HCT116 (cell line): ENCODE results near the gene ZBTB16. TPM values are rescaled to one million over a fixed set of nuclear protein-coding genes. Genes with fewer than 3 reads are reported as not detected.

ENCODE experiments used
- ATAC-seq: fragments of 200-7000 bp; cut with Tn5 transposase; 2 replicates; pipeline ENCODE4 v1.9.1; 2020; ENCODE audit warnings: mild to moderate bottlenecking, moderate library complexity
- BruUV-seq: library from RNA; stranded (reverse); fragments of 400-500 nt; replicated peaks from 2 replicates; lab custom pipeline; 2021; lab: Mats Ljungman, UMichigan
- CTCF ChIA-PET: fragments of 300-600 bp; sonication (Branson Sonifier 250); formaldehyde crosslinking; loops from one replicate; lab custom pipeline; 2021; ENCODE audit warnings: antibody characterized with exemption; lab: Charles Lee
- POLR2A ChIA-PET: fragments of 300-600, 350-600 bp; sonication (Branson Sonifier 250); formaldehyde crosslinking; loops from one replicate; lab custom pipeline; 2021; ENCODE audit warnings: antibody characterized with exemption; lab: Charles Lee
- RAD21 ChIA-PET, 2 experiments: fragments of 300-600 bp; sonication (Branson Sonifier 250); formaldehyde crosslinking; loops; one replicate each; lab custom pipeline; 2023; ENCODE audit warnings: low total read pairs in 2 of 2; ENCODE audit not compliant: uncharacterized antibody in 2 of 2, unreplicated experiment in 2 of 2, low non-redundant PET in 1 of 2; lab: Charles Lee
- DNase-seq: peaks from one replicate; pipeline ENCODE4 v3.0.0-alpha.2; 2010; ENCODE audit warnings: low read depth, low spot score
- H2AFZ ChIP-seq: fragments of 200-600 bp; shearing (Covaris generic), sonication (generic); 2 replicates; pipeline ENCODE4 v1.6.1; 2017; ENCODE audit warnings: low read depth, mixed run types, mixed read lengths, antibody characterized with exemption, low read length; ENCODE audit not compliant: poor library complexity, severe bottlenecking
- H3K27ac ChIP-seq: 2 replicates; pipeline ENCODE4 v1.5.1; 2012; ENCODE audit warnings: low read depth, low read length
- H3K27me3 ChIP-seq: fragments of 200-600 bp; sonication (generic); 2 replicates; pipeline ENCODE4 v1.6.1; 2016; ENCODE audit warnings: mixed run types, low read length, mixed read lengths; ENCODE audit not compliant: insufficient read depth
- H3K36me3 ChIP-seq, 2 experiments: fragments of 200-500 bp in 1 of 2; fragments of 200-600 bp in 1 of 2; sonication (Bioruptor generic) in 1 of 2; sonication (generic) in 1 of 2; 2 replicates each; pipeline versions ENCODE4 v1.5.1 to v1.6.1; 2014 to 2016; ENCODE audit warnings: low read length in 2 of 2, inconsistent platforms in 1 of 2, mixed read lengths in 1 of 2, mixed run types in 1 of 2; ENCODE audit not compliant: insufficient read depth in 2 of 2, control insufficient read depth in 1 of 2
- H3K4me1 ChIP-seq, 2 experiments: fragments of 200-600 bp in 1 of 2; sonication (generic) in 1 of 2; 2 replicates each; pipeline versions ENCODE4 v1.5.1 to v1.6.1; 2012 to 2017; ENCODE audit warnings: low read length in 2 of 2, inconsistent platforms in 1 of 2, mild to moderate bottlenecking in 1 of 2, mixed read lengths in 1 of 2, mixed run types in 1 of 2, moderate library complexity in 1 of 2; ENCODE audit not compliant: insufficient read depth in 2 of 2, control insufficient read depth in 1 of 2
- H3K4me2 ChIP-seq: fragments of 200-600 bp; sonication (generic); 2 replicates; pipeline ENCODE4 v1.6.1; 2017; ENCODE audit warnings: mixed run types, low read length, mixed read lengths
- H3K4me3 ChIP-seq, 2 experiments: fragments of 200-600 bp in 1 of 2; sonication (generic) in 1 of 2; replicated peaks in 1 of 2; 2 replicates each; pipeline ENCODE4 v1.5.1; 2011 to 2016; ENCODE audit warnings: low read length in 2 of 2, control low read depth in 1 of 2, low read depth in 1 of 2, mild to moderate bottlenecking in 1 of 2, mixed read lengths in 1 of 2, mixed run types in 1 of 2
- H3K79me2 ChIP-seq: fragments of 200-600 bp; sonication (generic); 2 replicates; pipeline ENCODE4 v1.6.1; 2017; ENCODE audit warnings: mild to moderate bottlenecking, mixed run types, low read length, moderate library complexity, mixed read lengths; ENCODE audit not compliant: insufficient read depth
- H3K9ac ChIP-seq: fragments of 200-600 bp; sonication (generic); 2 replicates; pipeline ENCODE4 v1.6.1; 2016; ENCODE audit warnings: low read length, mixed read lengths
- H3K9me2 ChIP-seq: fragments of 200-600 bp; sonication (generic), shearing (Covaris generic); 2 replicates; pipeline ENCODE4 v1.6.1; 2017; ENCODE audit warnings: mixed run types, mild to moderate bottlenecking, moderate library complexity; ENCODE audit not compliant: insufficient read depth
- H3K9me3 ChIP-seq, 2 experiments: fragments of 200-500 bp in 1 of 2; fragments of 200-600 bp in 1 of 2; sonication (Bioruptor generic) in 1 of 2; sonication (generic) in 1 of 2; 2 replicates each; pipeline ENCODE4 v1.6.1; 2014 to 2017; ENCODE audit warnings: low read length in 2 of 2, mixed read lengths in 2 of 2, inconsistent platforms in 1 of 2, low read depth in 1 of 2, mild to moderate bottlenecking in 1 of 2, mixed run types in 1 of 2, moderate library complexity in 1 of 2; ENCODE audit not compliant: control insufficient read depth in 1 of 2, insufficient read depth in 1 of 2
- H4K20me1 ChIP-seq: fragments of 200-600 bp; sonication (generic), shearing (Covaris generic); 2 replicates; pipeline ENCODE4 v1.6.1; 2017; ENCODE audit warnings: mixed run types, mild to moderate bottlenecking, moderate library complexity; ENCODE audit not compliant: insufficient read depth
- ATF3 ChIP-seq: IDR thresholded peaks from 2 replicates; pipeline ENCODE4 v1.6.1; 2012
- CTCF ChIP-seq, 3 experiments: fragments of 200-600 bp in 1 of 3; sonication (generic) in 1 of 3; IDR thresholded peaks in 2 of 3; conservative IDR thresholded peaks in 1 of 3; 2 replicates each; pipeline ENCODE4 v1.5.1; 2012 to 2017; ENCODE audit warnings: low read depth in 2 of 3, low read length in 2 of 3, antibody characterized with exemption in 1 of 3, borderline replicate concordance in 1 of 3, control low read depth in 1 of 3, mild to moderate bottlenecking in 1 of 3, mixed read lengths in 1 of 3, mixed run types in 1 of 3, moderate library complexity in 1 of 3; ENCODE audit not compliant: insufficient read depth in 1 of 3
- EZH2 ChIP-seq: fragments of 200-600 bp; sonication (generic); IDR thresholded peaks from 2 replicates; pipeline ENCODE4 v1.6.1; 2017; ENCODE audit warnings: antibody characterized with exemption, mixed run types
- EZH2phosphoT487 ChIP-seq: fragments of 200-600 bp; IDR thresholded peaks from 2 replicates; pipeline ENCODE4 v1.6.1; 2018; ENCODE audit warnings: antibody characterized with exemption, borderline replicate concordance
- FOSL1 ChIP-seq: IDR thresholded peaks from 2 replicates; pipeline ENCODE4 v1.6.1; 2012; ENCODE audit warnings: low read depth
- POLR2A ChIP-seq: IDR thresholded peaks from 2 replicates; pipeline ENCODE4 v1.7.0; 2011; ENCODE audit warnings: borderline replicate concordance; ENCODE audit not compliant: insufficient read depth, insufficient read length; ENCODE audit errors: extremely low read depth
- RAD21 ChIP-seq: IDR thresholded peaks from 2 replicates; pipeline ENCODE4 v1.6.1; 2012; ENCODE audit warnings: low read depth, mild to moderate bottlenecking
- SIN3A ChIP-seq: IDR thresholded peaks from 2 replicates; pipeline ENCODE4 v1.6.1; 2012; ENCODE audit warnings: low read depth
- SP1 ChIP-seq: IDR thresholded peaks from 2 replicates; pipeline ENCODE4 v1.6.1; 2012; ENCODE audit warnings: low read depth
- TCF7L2 ChIP-seq: IDR thresholded peaks from 2 replicates; pipeline ENCODE4 v1.7.0; 2011; ENCODE audit warnings: borderline replicate concordance, inconsistent platforms; ENCODE audit not compliant: insufficient read depth, insufficient read length; ENCODE audit errors: extremely low read depth
- ZFX ChIP-seq: fragments of 450-650 bp; IDR thresholded peaks from 2 replicates; pipeline ENCODE4 v1.6.1; 2017
- intact Hi-C: fragments of 100-400 bp; cut with micrococcal nuclease; formaldehyde crosslinking; loops from 2 replicates; pipeline ENCODE4 v1.10.0; 2022
- total RNA-seq: library from RNA; stranded (reverse); gene quantifications from one replicate; pipeline ENCODE4 v1.2.1, GENCODE V29; 2021; ENCODE audit not compliant: unreplicated experiment

The ZBTB16 gene
- total RNA-seq, 1 experiment from 2014 or later = 0.30 TPM

DNA sequence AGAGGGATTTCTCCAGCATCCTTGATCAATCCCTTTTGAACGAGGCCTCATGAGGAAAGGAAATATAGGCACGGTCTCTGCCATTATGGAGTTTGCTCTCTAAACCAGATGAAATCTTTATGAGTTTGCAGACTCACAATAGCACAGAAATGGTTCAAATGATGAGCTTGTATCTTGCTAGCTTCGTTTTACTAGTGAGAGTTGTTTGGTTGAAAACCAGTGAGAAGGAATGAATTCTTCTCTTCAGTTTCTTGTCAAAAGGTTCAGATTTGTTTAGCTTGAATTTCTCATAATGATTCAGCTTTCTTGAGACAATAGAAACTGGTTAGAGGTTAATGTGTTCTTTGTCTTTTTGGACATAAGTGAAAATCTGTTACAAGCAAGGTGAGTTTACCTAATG lies 92.7 kb downstream of the ZBTB16 start (continued):
- no peak for TF ChIP-seq CTCF (IDR thresholded peaks at IDR 0.05 in 2 of 3, conservative IDR thresholded peaks at IDR 0.05 in 1 of 3; ENCODE audit: borderline replicate concordance in 1 of 3, insufficient read depth in 1 of 3, low read depth in 2 of 3, low read length in 2 of 3)
- no peak for TF ChIP-seq SP1
- no peak for TF ChIP-seq FOSL1
- no peak for TF ChIP-seq EZH2phosphoT487
- no peak for TF ChIP-seq ATF3
- TF ChIP-seq RAD21 = no peak
- TF ChIP-seq EZH2 = no peak
- no peak for TF ChIP-seq SIN3A
- TF ChIP-seq TCF7L2 = no peak

- TF ChIP-seq POLR2A (no peak), ZFX (no peak)
- Histone ChIP-seq H3K9ac (no peak overlapping the region), H3K36me3 (no peaks in the 10 kb centered on the region), H3K27ac (no peak overlapping the region), H3K9me2 (no peaks in the 10 kb centered on the region), H3K4me1 (no peaks in the 10 kb centered on the region), H3K4me3 (no peak overlapping the region), H4K20me1 (no peaks in the 10 kb centered on the region), H3K4me2 (no peak overlapping the region), H3K9me3 (no peaks in the 10 kb centered on the region), H3K27me3 (peaks cover 69% of the 10 kb centered on the region), H3K79me2 (no peaks in the 10 kb centered on the region), H2AFZ (no peak overlapping the region)
- no peak for ATAC-seq
- intact Hi-C loops = loop anchor here (1.0 kb wide), 1 partner anchor 18 kb away; no protein-coding TSS in a partner anchor
- CTCF ChIA-PET = no interaction called here
- no peak for DNase-seq
- RAD21 ChIA-PET = no interaction called here
- POLR2A ChIA-PET = no interaction called here
- no TSS peak for BruUV-seq
Measured at GRCh38 chr11:114152785-114153184, 93.3 kb downstream of the ZBTB16 start.
